PC-9 (cell line): ENCODE data around the gene KIAA1958. TPM values are rescaled to one million over a fixed set of nuclear protein-coding genes. Genes with fewer than 3 reads are reported as not detected.

Experiments
- Bru-seq: library from RNA; stranded (reverse); fragments of 400-500 nt; gene quantifications from one replicate; lab custom pipeline; 2021; lab: Mats Ljungman, UMichigan
- BruChase-seq, 2 experiments: library from RNA; stranded (reverse); fragments of 400-500 nt; gene quantifications; one replicate each; lab custom pipeline; 2021; lab: Mats Ljungman, UMichigan
- BruUV-seq: library from RNA; stranded (reverse); fragments of 400-500 nt; replicated peaks from 2 replicates; lab custom pipeline; 2021; lab: Mats Ljungman, UMichigan
- CTCF ChIA-PET: fragments of 300-600 bp; sonication (Branson Sonifier 250); formaldehyde crosslinking; loops from one replicate; lab custom pipeline; 2022; ENCODE audit warnings: antibody characterized with exemption; lab: Charles Lee
- POLR2A ChIA-PET: fragments of 300-600 bp; sonication (Branson Sonifier 250); formaldehyde crosslinking; loops from one replicate; lab custom pipeline; 2022; ENCODE audit warnings: antibody characterized with exemption; ENCODE audit not compliant: unreplicated experiment; lab: Charles Lee
- DNase-seq, 2 experiments: peaks; one replicate each; pipeline versions ENCODE4 v3.0.0 to v3.0.0-alpha.2; 2015 to 2022; ENCODE audit warnings: mixed read lengths in 1 of 2
- H2AFZ ChIP-seq: fragments of 200-600 bp; sonication (generic); 2 replicates; pipeline ENCODE4 v1.8.1; 2017; ENCODE audit warnings: antibody characterized with exemption
- H3F3A ChIP-seq: fragments of 200-600 bp; sonication (generic); 2 replicates; pipeline ENCODE4 v1.8.1; 2017; ENCODE audit warnings: antibody characterized with exemption, mild to moderate bottlenecking, low read depth; ENCODE audit not compliant: insufficient read depth
- H3K27ac ChIP-seq: fragments of 200-600 bp; sonication (generic); 2 replicates; pipeline ENCODE4 v1.6.1; 2016; ENCODE audit warnings: mixed run types
- H3K27me3 ChIP-seq: fragments of 200-600 bp; sonication (generic); 2 replicates; pipeline ENCODE4 v1.6.1; 2016; ENCODE audit warnings: low read depth, mixed run types; ENCODE audit not compliant: insufficient read depth
- H3K36me3 ChIP-seq: fragments of 200-600 bp; sonication (generic); 2 replicates; pipeline ENCODE4 v1.6.1; 2016; ENCODE audit warnings: low read depth, mixed run types
- H3K4me1 ChIP-seq: fragments of 200-600 bp; sonication (generic); replicated peaks from 2 replicates; pipeline ENCODE4 v1.6.1; 2016; ENCODE audit warnings: mixed run types; ENCODE audit not compliant: insufficient read depth
- H3K4me2 ChIP-seq: fragments of 200-600 bp; sonication (generic); 2 replicates; pipeline ENCODE4 v1.6.1; 2017; ENCODE audit warnings: mixed run types
- H3K4me3 ChIP-seq: fragments of 200-600 bp; sonication (generic); 2 replicates; pipeline ENCODE4 v1.6.1; 2016; ENCODE audit warnings: mixed run types
- H3K79me2 ChIP-seq: fragments of 200-600 bp; sonication (generic); 2 replicates; pipeline ENCODE4 v1.6.1; 2017; ENCODE audit warnings: low read depth, mixed run types
- H3K9me2 ChIP-seq: fragments of 200-600 bp; sonication (generic); 2 replicates; pipeline ENCODE4 v1.8.1; 2017; ENCODE audit warnings: mild to moderate bottlenecking; ENCODE audit not compliant: insufficient read depth
- H3K9me3 ChIP-seq: fragments of 200-600 bp; sonication (generic); 2 replicates; pipeline ENCODE4 v1.8.1; 2016; ENCODE audit warnings: low read depth; ENCODE audit not compliant: insufficient read depth
- H4K20me1 ChIP-seq: fragments of 200-600 bp; sonication (generic); 2 replicates; pipeline ENCODE4 v1.8.1; 2017; ENCODE audit not compliant: insufficient read depth
- CTCF ChIP-seq: fragments of 200-600 bp; sonication (generic); conservative IDR thresholded peaks from 2 replicates; pipeline ENCODE4 v1.6.1; 2017; ENCODE audit warnings: mixed run types, antibody characterized with exemption, mild to moderate bottlenecking, moderate library complexity
- EZH2 ChIP-seq: fragments of 200-600 bp; sonication (generic); IDR thresholded peaks from 2 replicates; pipeline ENCODE4 v1.8.0; 2017; ENCODE audit warnings: antibody characterized with exemption, low read depth
- intact Hi-C: fragments of 100-400 bp; cut with micrococcal nuclease; formaldehyde crosslinking; loops from one replicate; pipeline ENCODE4 v1.10.0; 2022; ENCODE audit not compliant: unreplicated experiment
- long read RNA-seq: library from polyadenylated mRNA; stranded (forward); transcript quantifications from one replicate; pipeline ENCODE4 v2.0.0, GENCODE V29; 2022
- total RNA-seq: library from RNA; stranded (reverse); gene quantifications from 2 replicates; pipeline ENCODE4 v1.2.3, GENCODE V29; 2021

The KIAA1958 gene, protein sequence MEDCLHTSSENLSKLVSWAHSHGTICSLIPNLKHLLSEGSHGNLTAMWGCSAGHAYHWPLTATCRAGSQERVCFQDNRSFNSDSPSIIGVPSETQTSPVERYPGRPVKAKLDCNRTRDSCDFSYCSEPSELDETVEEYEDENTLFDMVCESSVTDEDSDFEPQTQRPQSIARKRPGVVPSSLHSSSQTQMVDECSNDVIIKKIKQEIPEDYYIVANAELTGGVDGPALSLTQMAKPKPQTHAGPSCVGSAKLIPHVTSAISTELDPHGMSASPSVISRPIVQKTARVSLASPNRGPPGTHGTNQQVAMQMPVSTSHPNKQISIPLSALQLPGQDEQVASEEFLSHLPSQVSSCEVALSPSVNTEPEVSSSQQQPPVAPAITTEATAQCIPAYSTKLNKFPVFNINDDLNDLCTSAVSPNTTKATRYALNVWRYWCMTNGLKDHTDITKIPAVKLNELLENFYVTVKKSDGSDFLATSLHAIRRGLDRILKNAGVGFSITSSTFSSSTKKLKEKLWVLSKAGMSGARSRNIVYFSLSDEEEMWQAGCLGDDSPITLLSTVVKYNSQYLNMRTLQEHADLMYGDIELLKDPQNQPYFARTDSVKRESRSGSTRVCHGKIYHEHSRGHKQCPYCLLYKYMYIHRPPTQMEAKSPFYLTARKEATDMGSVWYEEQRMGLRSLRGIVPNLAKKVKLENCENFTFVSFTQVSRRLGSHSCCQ
- total RNA-seq: 19.5 and 19.8 TPM in 2 replicates
- Bru-seq, nascent RNA: percentile 81 among the genes with signal in this experiment
- BruChase-seq, experiment 1, labeled RNA remaining after a 2-hour chase: percentile 78 among the genes with signal in this experiment
- BruChase-seq, experiment 2, labeled RNA remaining after a 6-hour chase: percentile 71 among the genes with signal in this experiment
- long read RNA-seq, full-length matches to known transcripts: 4 of 14 reads
- long read RNA-seq, partial matches to known transcripts: 0 of 14 reads
- long read RNA-seq, other reads (novel, unspliced or antisense): 10 of 14 reads

GRCh38 chr9:112486221-112487007 lies at the start of gene KIAA1958:
KIAA1958 (plus strand) TSS chr9:112486827; CDS start chr9:112574081, 87,254 bp downstream.
- TSS peak; percentile 60 for BruUV-seq
- no peak for TF ChIP-seq CTCF
- no peak for TF ChIP-seq EZH2
- Histone ChIP-seq H3K9me2 (no peaks in the 10 kb centered on the region), H3F3A (no peaks in the 10 kb centered on the region; the same call in 1 of the 2 replicates), H3K4me2 (peak within 1 kb of the TSS; percentile 94), H3K27ac (0 out of 2 replicates have a peak within 1 kb of the TSS, but pooled peaks have one; percentile 17), H3K27me3 (no peaks in the 10 kb centered on the region), H4K20me1 (no peaks in the 10 kb centered on the region), H3K36me3 (no peaks in the 10 kb centered on the region), H2AFZ (peak within 1 kb of the TSS; percentile 98), H3K79me2 (peaks cover 43% of the 10 kb centered on the region), H3K4me1 (peaks cover 21% of the 10 kb centered on the region), H3K4me3 (peak within 1 kb of the TSS; percentile 81), H3K9me3 (no peaks in the 10 kb centered on the region)
- intact Hi-C loops: loop anchor here (2.0 to 10.0 kb wide), 4 partner anchors 70 to 374 kb away; partner anchors contain the start of gene SNX30
- POLR2A ChIA-PET: interaction anchor here (0.5 to 1.2 kb wide), 10 partner anchors 34 to 726 kb away, joined by 3 to 9 read pairs (median 5); partner anchors contain the start of genes HSDL2 and INIP
- peak; percentile 71 to 89 for DNase-seq
- CTCF ChIA-PET: no interaction called here

GRCh38 chr9:112437406-112437805 lies 49.2 kb upstream of the KIAA1958 start:
- intact Hi-C loops: no loop called here
- H3K4me2 ChIP-seq: no peak overlapping the region
- no peaks in the 10 kb centered on the region; the same call in 1 of the 2 replicates for H3K36me3 ChIP-seq
- no peak overlapping the region for H3K27ac ChIP-seq
- CTCF ChIA-PET: no interaction called here
- H3K79me2 ChIP-seq: no peaks in the 10 kb centered on the region
- TF ChIP-seq CTCF (no peak), EZH2 (no peak)
- DNase-seq: no peak
- BruUV-seq: no TSS peak
- H3F3A ChIP-seq: peaks cover 7% of the 10 kb centered on the region; the same call in 1 of the 2 replicates
- H3K27me3 ChIP-seq: no peaks in the 10 kb centered on the region
- no peaks in the 10 kb centered on the region for H3K9me3 ChIP-seq
- H2AFZ ChIP-seq: no peak overlapping the region
- H3K9me2 ChIP-seq: no peaks in the 10 kb centered on the region
- H3K4me1 ChIP-seq: no peaks in the 10 kb centered on the region
- no peak overlapping the region for H3K4me3 ChIP-seq
- POLR2A ChIA-PET: interaction anchor here (0.7 kb wide), 1 partner anchor 287 kb away, joined by 7 read pairs; no protein-coding TSS in a partner anchor
- H4K20me1 ChIP-seq: no peaks in the 10 kb centered on the region
